HG03175 (cell line): ENCODE measurements around the gene ZBTB38.

Experiments
- ATAC-seq: cut with Tn5 transposase; IDR thresholded peaks from one replicate; pipeline ENCODE4 v1.9.1; 2021; ENCODE audit warnings: mild to moderate bottlenecking, moderate library complexity; ENCODE audit not compliant: unreplicated experiment

Gene ZBTB38

DNA sequence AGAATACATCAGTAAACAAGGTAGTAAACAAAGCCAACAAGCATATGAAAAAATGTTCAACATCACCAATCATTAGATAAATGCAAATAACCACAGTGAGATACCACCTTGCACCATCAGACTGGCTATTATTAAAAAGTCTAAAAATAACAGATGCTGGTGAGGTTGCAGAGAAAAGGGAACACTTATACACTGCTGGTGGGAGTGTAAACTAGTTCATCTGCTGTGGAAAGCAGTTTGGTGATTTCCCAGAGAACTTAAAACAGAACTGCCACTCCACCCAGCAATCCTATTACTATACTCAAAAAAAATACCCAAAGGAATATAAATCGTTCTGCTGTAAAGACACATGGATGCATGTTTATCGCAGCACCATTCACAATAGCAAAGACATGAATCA lies 30.3 kb upstream of the ZBTB38 start:
- no peak for ATAC-seq

DNA sequence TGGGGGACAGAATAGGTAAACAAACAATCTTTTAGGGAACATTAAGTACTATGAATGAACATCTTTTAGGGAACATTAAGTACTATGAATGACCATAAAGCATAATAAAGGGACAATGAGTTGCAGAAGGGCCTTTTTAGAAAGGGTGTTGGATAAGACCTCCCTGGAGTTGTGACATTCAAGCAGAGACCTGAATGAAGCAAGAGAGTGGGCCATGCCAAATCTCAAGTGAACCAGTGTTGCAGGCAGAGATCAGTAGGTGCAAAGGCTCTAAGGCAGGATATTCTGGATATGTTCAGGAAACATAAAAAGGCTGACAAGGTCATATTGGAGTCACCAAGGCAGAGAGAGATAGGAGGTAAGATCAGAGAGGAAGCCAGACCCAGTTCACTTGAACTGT lies 29.4 kb upstream of the ZBTB38 start:
- no peak for ATAC-seq

DNA sequence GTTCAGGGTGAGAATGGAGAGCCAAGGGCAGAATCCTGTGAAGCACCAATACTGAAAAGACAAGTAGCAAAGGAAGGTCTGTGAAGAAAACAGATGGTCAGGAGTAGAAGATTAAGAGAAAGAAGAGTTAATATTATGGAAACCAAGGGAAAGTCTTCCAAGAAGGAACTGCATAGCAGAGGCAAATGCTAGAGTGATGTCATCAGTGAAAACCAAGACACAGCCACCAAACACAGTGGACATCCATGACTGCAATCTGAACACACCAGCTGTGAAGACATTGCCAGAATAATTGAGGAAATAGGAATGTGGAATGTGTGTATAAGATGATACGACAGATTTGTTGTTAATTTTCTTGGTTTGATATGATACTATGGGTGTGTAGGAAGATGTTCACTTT lies 26.8 kb upstream of the ZBTB38 start:
- ATAC-seq, result no peak

- ATAC-seq, result no peak
These were observed 25.9 kb upstream of the ZBTB38 start for GRCh38 chr3:141342386-141342785.

- no peak for ATAC-seq
These were observed 25.2 kb upstream of the ZBTB38 start for GRCh38 chr3:141343077-141343476.

GRCh38 chr3:141343865-141344271 lies 24.4 kb upstream of the ZBTB38 start:
- no peak for ATAC-seq

DNA sequence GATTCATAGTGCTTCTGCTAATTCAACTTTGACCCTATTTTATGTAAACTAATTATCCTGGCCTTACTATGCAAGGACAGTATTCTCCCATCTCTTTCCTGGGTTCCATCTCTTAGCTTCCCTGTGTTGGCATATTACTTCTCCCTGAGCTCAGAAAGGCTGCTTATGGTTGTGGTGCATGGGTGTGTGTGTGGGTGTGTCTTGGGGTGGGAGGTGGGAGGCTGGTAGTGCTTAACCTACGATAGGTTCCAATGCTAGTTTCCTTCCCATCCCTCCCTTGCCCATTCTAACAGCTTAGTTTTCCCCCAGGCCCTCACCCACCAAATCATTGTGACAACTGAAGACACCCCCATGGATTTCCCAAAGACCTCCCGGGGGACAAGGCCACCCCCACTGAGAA lies 22.8 kb upstream of the ZBTB38 start:
- no peak for ATAC-seq

DNA sequence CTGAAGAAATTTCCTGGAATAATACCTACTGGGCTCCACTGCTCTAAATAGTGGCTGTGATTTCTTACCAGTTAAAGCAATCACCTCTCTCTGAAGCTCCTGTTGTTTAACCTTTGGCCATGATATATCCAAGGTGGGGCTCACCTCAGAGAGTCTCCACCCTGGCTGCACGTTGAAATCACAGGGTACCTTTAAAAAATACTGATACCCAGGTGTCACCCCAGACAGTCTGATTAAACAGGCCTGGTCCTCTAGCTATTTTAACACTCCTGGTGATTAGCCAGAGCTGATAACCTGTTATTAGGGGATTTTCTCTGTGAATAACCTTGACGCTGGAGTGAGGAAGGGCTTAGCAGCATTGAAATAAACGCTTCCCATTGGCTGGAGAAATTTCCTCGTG lies 22.3 kb upstream of the ZBTB38 start:
- ATAC-seq, result no peak

DNA sequence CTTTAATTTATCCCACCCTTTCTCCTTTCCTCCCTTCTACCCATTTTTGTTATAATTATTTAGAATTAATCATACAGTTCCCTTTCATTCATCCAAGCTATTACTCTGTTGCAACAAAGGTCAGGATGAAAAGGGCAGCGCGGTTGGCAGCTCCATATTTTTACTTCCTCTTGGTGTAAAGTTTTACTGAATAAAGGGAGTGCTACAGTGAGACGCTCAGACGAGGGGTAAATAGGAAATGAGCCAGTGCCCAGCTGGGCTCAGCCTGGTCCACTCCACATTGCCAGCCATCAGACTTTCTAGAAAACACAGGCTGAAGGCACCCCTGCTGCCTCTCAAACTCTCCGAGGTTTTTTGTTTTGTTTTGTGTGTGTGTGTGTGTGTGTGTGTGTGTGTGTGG lies 21.9 kb upstream of the ZBTB38 start:
- no peak for ATAC-seq

DNA sequence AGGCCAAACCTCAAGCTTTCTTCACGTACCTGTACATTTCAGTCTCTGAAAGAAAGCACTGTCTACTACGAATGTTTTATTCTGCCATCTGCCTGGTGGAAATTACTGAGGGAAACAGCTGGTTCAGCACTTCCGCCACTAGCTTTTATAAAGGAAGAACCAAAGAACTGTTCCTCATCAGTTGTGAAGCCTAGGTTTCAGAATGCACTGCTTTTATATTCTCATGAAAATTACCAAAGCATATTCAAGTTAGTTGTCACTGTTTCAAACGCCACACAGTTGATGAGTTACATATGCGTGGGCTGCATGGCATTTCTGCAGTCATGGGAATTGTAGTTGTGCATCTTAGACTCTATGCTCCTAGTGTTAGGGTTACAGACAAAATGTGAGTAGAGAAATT lies 21.5 kb upstream of the ZBTB38 start:
- no peak for ATAC-seq

DNA sequence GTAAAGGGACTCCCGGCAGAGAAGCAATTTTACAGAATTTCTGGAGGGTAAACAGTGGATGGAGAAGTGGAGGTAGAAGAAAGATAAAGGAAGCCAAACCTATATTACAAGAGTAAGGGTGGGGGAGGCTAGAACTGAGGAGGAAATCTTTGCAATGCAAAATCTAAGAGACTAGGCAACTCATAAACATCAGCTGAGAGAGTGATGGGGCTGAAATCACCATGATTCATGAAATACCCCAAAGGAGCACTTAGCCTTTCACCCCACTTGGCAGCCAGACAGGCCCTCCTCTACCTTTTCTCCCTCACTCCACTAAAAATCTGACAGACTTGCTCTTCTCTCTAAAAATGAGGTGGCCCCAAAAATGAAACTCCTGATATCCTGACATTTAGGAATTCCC lies 19.5 kb upstream of the ZBTB38 start:
- ATAC-seq, result no peak

DNA sequence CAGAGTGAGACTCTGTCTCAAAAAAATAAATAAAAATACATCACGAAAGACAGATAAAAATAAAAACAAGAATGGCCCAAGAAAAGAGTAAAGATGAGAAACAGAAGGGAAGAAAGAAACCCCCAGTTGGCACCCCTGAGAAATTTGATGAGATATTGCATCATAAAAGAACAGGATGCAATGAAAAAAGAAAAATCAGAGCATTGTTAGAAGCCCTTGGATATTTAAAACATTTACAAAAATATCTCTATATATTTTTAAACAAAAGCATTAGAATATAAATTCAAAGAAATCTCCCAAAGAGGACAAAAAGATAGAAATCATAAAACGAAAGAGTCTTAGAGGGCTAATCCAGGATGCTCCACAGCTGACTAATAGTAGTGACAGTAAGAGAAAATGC lies 18.6 kb upstream of the ZBTB38 start:
- ATAC-seq, result no peak

GRCh38 chr3:141350666-141351065 lies 17.6 kb upstream of the ZBTB38 start:
- no peak for ATAC-seq

DNA sequence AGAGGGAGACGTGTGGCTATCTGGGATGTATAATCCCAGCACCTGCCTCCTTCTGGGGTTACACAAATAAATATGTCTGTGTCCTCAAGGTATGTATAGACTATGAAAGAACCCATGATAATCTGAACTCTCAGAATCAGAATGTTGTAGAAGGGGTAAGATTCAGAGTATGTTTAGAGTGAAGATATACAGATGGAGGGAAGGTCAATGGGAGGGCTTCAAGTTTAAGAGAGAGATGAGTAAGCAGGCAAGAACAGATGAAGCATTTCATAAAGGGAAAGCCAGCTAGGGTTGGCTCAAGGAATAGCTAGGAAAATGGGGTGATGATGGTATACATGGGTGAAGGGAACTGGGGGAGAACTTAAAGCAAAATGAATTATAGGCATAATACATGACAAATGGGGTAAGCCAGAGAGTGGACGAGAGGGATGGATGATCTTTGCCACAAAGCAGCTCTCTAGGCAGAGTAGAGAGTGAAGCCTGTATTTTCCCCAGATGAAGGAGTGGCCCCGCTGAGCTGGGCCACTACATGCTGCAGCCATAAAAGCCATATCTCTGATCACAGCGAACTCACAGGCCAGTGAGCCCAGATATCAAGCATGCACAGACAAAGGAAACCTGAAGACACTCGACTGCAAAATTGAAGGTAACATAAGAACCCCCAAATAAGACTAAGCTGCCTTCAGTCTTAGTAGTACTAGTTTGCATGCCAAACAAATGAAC lies 15.9 kb upstream of the ZBTB38 start:
- ATAC-seq, result no peak

GRCh38 chr3:141353652-141354495 lies 14.4 kb upstream of the ZBTB38 start:
- ATAC-seq, result no peak

GRCh38 chr3:141354517-141354916 lies 13.8 kb upstream of the ZBTB38 start:
- no peak for ATAC-seq

DNA sequence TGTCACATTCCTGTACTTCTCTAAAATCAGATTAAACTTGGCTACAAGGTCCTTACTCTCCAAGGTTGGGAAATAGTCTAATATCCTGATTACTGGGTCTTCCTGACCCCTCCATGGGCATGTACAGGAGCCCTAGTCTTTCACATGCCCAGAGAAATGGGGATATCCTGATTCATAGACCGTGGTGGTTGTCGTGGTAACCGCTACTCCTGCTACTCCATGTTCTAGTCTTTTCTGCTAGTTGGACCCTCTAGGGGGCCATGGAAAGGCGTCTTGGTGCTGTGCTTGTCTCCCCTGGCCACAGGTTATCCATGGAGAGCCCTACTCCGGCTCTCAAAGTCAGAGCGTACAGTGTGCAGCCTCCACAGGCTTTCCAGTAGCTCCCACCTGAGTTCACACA lies 13.1 kb upstream of the ZBTB38 start:
- no peak for ATAC-seq

- no peak for ATAC-seq
These were observed 12.3 kb upstream of the ZBTB38 start for GRCh38 chr3:141356046-141356445.

GRCh38 chr3:141360888-141361598 lies 7.3 kb upstream of the ZBTB38 start:
- ATAC-seq, result peak; percentile 78

- ATAC-seq, result no peak
These were observed 5.6 kb upstream of the ZBTB38 start for GRCh38 chr3:141362736-141363135.

DNA sequence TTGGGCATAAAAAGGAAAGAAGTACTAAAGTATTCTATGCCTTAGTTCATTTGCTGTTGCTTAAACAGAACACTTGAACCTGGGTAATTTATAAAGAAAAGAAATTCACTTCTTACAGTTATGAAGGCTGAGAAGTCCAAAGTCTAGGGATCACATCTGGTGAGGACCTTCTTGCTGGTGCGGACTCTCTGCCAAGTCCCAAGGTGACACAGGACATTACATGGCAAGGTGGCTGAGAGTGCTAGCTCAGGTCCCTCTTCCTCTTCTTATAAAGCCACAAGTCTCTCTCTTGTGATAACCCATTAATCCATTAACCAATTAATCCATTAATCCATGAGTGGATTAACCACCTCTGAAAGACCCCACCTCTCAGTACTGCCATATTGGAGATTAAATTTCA lies 3.1 kb upstream of the ZBTB38 start:
- ATAC-seq, result no peak
